ENCODE results near the gene SDK1.

Gene SDK1

GRCh38 chr7:3300651-3301448, at the start of gene SDK1:
TSS of gene SDK1 (plus strand) at chr7:3301252. CDS start at chr7:3301587, 335 bp downstream.
- H3K4me3 ChIP-seq (ENCODE audit: low read depth, low read length): no peak within 1 kb of the TSS
- peak; percentile 77 for TF ChIP-seq CTCF (IDR thresholded peaks at IDR 0.05; ENCODE audit: insufficient read depth, low read depth, low read length, missing control alignments)
- DNase-seq (ENCODE audit: low read depth): peak; percentile 92

GRCh38 chr7:3254718-3255117, 46.3 kb upstream of the SDK1 start:
- no peak for DNase-seq (ENCODE audit: low read depth)
- H3K4me3 ChIP-seq (ENCODE audit: low read depth, low read length): no peak overlapping the region
- no peak for TF ChIP-seq CTCF (IDR thresholded peaks at IDR 0.05; ENCODE audit: insufficient read depth, low read depth, low read length, missing control alignments)

- no peak for DNase-seq (ENCODE audit: low read depth)
- no peak for TF ChIP-seq CTCF (IDR thresholded peaks at IDR 0.05; ENCODE audit: insufficient read depth, low read depth, low read length, missing control alignments)
- no peak overlapping the region for H3K4me3 ChIP-seq (ENCODE audit: low read depth, low read length)
Measured at GRCh38 chr7:3259711-3260400, 41.2 kb upstream of the SDK1 start.

- no peak for DNase-seq (ENCODE audit: low read depth)
- no peak overlapping the region for H3K4me3 ChIP-seq (ENCODE audit: low read depth, low read length)
- TF ChIP-seq CTCF (IDR thresholded peaks at IDR 0.05; ENCODE audit: insufficient read depth, low read depth, low read length, missing control alignments): no peak
Measured at GRCh38 chr7:3260401-3260715, 40.7 kb upstream of the SDK1 start.

GRCh38 chr7:3264693-3265339, 36.2 kb upstream of the SDK1 start:
- no peak overlapping the region for H3K4me3 ChIP-seq (ENCODE audit: low read depth, low read length)
- DNase-seq (ENCODE audit: low read depth): no peak
- TF ChIP-seq CTCF (IDR thresholded peaks at IDR 0.05; ENCODE audit: insufficient read depth, low read depth, low read length, missing control alignments): no peak

- TF ChIP-seq CTCF (IDR thresholded peaks at IDR 0.05; ENCODE audit: insufficient read depth, low read depth, low read length, missing control alignments): no peak
- no peak for DNase-seq (ENCODE audit: low read depth)
Measured at GRCh38 chr7:3265388-3265787, 35.7 kb upstream of the SDK1 start.

More at GRCh38 chr7:3265388-3265787, 35.7 kb upstream of the SDK1 start:
- no peak overlapping the region for H3K4me3 ChIP-seq (ENCODE audit: low read depth, low read length)
